Mammary epithelial cell (primary cell): ENCODE data around the gene TBC1D14.

Experiments used
- EZH2 ChIP-seq: IDR thresholded peaks from 2 replicates; pipeline ENCODE4 v1.6.1; 2012; ENCODE audit warnings: low read length, inconsistent platforms, borderline replicate concordance
- TF ChIP-seq, protein P1 (sequence below), 2 donors: IDR thresholded peaks in 1 of 2; conservative IDR thresholded peaks in 1 of 2; 2 replicates each; pipeline ENCODE4 v1.5.1; 2011 to 2012; ENCODE audit warnings: inconsistent platforms in 2 of 2, low read length in 2 of 2, mild to moderate bottlenecking in 2 of 2, control low read depth in 1 of 2, low read depth in 1 of 2; ENCODE audit not compliant: insufficient read depth in 1 of 2; ENCODE audit errors: extremely low read depth in 1 of 2

DNA sequence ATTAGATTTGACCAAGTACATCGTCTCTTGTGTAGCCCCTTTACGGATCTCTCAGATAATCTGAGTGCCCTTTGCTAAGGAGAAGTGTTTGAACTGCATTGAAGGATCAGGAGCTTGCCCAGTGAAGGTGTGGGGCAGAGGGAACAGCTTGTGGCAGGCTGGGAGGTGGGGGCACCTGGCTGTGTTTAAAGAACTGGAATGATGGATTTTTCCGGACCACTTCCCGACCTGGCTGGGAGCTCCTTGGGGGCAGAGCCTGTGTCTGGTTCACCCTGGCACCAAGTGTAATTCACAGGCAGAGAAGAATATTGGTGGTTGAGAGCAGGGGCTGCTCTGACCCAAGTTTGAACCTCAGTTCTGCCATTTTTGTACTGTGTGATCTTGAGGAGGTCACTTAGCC is 18.5 kb downstream of the TBC1D14 start:
- TF ChIP-seq, protein P1, sequence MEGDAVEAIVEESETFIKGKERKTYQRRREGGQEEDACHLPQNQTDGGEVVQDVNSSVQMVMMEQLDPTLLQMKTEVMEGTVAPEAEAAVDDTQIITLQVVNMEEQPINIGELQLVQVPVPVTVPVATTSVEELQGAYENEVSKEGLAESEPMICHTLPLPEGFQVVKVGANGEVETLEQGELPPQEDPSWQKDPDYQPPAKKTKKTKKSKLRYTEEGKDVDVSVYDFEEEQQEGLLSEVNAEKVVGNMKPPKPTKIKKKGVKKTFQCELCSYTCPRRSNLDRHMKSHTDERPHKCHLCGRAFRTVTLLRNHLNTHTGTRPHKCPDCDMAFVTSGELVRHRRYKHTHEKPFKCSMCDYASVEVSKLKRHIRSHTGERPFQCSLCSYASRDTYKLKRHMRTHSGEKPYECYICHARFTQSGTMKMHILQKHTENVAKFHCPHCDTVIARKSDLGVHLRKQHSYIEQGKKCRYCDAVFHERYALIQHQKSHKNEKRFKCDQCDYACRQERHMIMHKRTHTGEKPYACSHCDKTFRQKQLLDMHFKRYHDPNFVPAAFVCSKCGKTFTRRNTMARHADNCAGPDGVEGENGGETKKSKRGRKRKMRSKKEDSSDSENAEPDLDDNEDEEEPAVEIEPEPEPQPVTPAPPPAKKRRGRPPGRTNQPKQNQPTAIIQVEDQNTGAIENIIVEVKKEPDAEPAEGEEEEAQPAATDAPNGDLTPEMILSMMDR (conservative IDR thresholded peaks at IDR 0.05 in 1 of 2, IDR thresholded peaks at IDR 0.05 in 1 of 2; ENCODE audit: extremely low read depth in 1 of 2, insufficient read depth in 1 of 2, low read depth in 1 of 2, low read length in 2 of 2), result no peak
- no peak for TF ChIP-seq EZH2
